IMR-90 (cell line): ENCODE data around the gene NRCAM.

Experiments used
- CEBPB ChIP-seq: IDR thresholded peaks from 2 replicates; pipeline ENCODE4 v1.6.1; 2012; ENCODE audit warnings: low read depth, low read length, improper control_type of control experiment
- CHD1 ChIP-seq: IDR thresholded peaks from 2 replicates; pipeline ENCODE4 v1.6.1; 2012; ENCODE audit warnings: low read depth, low read length, improper control_type of control experiment
- ELK1 ChIP-seq: fragments of 150-350 bp; IDR thresholded peaks from 2 replicates; pipeline ENCODE4 v1.6.1; 2016; ENCODE audit warnings: low read depth, mild to moderate bottlenecking, low read length, moderate library complexity, borderline replicate concordance
- MXI1 ChIP-seq: IDR thresholded peaks from 2 replicates; pipeline ENCODE4 v1.6.1; 2012; ENCODE audit warnings: low read depth, mild to moderate bottlenecking, low read length, moderate library complexity, borderline replicate concordance
- POLR2A ChIP-seq: IDR thresholded peaks from 2 replicates; pipeline ENCODE4 v1.6.1; 2012; ENCODE audit warnings: mild to moderate bottlenecking, low read depth, low read length
- RAD21 ChIP-seq: IDR thresholded peaks from 2 replicates; pipeline ENCODE4 v1.6.1; 2012; ENCODE audit warnings: low read length, improper control_type of control experiment
- RCOR1 ChIP-seq: IDR thresholded peaks from 2 replicates; pipeline ENCODE4 v1.6.1; 2012; ENCODE audit warnings: mild to moderate bottlenecking, low read length, improper control_type of control experiment; ENCODE audit not compliant: insufficient replicate concordance
- RFX5 ChIP-seq: IDR thresholded peaks from 2 replicates; pipeline ENCODE4 v1.8.0; 2012; ENCODE audit warnings: low read depth, mild to moderate bottlenecking, low read length, moderate library complexity
- SMC3 ChIP-seq: fragments of 150-350 bp; IDR thresholded peaks from 2 replicates; pipeline ENCODE4 v1.6.1; 2016; ENCODE audit warnings: low read depth, mild to moderate bottlenecking, antibody characterized with exemption, low read length, moderate library complexity
- TF ChIP-seq, protein P1 (sequence below): conservative IDR thresholded peaks from 2 replicates; pipeline ENCODE4 v1.5.1; 2012; ENCODE audit warnings: mild to moderate bottlenecking, low read depth, low read length, improper control_type of control experiment
- TF ChIP-seq, protein P2 (sequence below): fragments of 150-350 bp; IDR thresholded peaks from 2 replicates; pipeline ENCODE4 v1.6.1; 2017; ENCODE audit warnings: mild to moderate bottlenecking, antibody characterized with exemption, low read length, low read depth

DNA sequence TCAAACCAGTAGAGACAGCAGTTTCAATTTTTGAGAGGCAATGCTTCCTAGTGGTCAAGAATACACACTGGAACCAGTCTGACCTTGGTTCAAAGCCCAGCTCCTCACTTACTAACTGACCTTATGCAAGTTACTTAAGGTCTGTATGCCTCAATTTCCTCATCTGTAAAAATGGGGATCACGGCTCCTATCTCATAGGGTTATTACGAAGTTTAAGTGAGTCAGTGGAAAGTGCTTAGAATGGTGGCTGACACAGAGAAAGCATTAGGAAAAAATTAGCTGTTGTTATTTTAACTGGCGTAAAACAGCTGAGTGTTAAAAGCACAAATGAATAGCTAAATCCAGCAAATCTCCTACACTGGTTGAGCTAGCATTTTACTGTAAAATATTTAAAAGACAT, 163.7 kb downstream of the NRCAM start:
- TF ChIP-seq, protein P1, sequence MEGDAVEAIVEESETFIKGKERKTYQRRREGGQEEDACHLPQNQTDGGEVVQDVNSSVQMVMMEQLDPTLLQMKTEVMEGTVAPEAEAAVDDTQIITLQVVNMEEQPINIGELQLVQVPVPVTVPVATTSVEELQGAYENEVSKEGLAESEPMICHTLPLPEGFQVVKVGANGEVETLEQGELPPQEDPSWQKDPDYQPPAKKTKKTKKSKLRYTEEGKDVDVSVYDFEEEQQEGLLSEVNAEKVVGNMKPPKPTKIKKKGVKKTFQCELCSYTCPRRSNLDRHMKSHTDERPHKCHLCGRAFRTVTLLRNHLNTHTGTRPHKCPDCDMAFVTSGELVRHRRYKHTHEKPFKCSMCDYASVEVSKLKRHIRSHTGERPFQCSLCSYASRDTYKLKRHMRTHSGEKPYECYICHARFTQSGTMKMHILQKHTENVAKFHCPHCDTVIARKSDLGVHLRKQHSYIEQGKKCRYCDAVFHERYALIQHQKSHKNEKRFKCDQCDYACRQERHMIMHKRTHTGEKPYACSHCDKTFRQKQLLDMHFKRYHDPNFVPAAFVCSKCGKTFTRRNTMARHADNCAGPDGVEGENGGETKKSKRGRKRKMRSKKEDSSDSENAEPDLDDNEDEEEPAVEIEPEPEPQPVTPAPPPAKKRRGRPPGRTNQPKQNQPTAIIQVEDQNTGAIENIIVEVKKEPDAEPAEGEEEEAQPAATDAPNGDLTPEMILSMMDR, result no peak
- TF ChIP-seq POLR2A (no peak), SMC3 (no peak), RAD21 (no peak), MXI1 (no peak), CHD1 (no peak), RCOR1 (no peak), ELK1 (no peak), RFX5 (no peak), CEBPB (no peak)
- TF ChIP-seq, protein P2, sequence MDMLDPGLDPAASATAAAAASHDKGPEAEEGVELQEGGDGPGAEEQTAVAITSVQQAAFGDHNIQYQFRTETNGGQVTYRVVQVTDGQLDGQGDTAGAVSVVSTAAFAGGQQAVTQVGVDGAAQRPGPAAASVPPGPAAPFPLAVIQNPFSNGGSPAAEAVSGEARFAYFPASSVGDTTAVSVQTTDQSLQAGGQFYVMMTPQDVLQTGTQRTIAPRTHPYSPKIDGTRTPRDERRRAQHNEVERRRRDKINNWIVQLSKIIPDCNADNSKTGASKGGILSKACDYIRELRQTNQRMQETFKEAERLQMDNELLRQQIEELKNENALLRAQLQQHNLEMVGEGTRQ, result no peak
